Neural crest cell (in vitro differentiated cells): ENCODE measurements around the gene SLC18A2. TPM values are rescaled to one million over a fixed set of nuclear protein-coding genes. Genes with fewer than 3 reads are reported as not detected.

Source experiments
- DNase-seq: peaks from one replicate; pipeline ENCODE4 v3.0.0; 2021; ENCODE audit warnings: low read depth, mixed read lengths, low spot score
- H3K27ac Mint-ChIP-seq: one replicate; pipeline ENCODE4 v1.8.0; 2021; ENCODE audit warnings: mild to moderate bottlenecking, mixed read lengths; ENCODE audit not compliant: unreplicated experiment
- H3K27me3 Mint-ChIP-seq: 2 replicates; pipeline ENCODE4 v1.8.0; 2021; ENCODE audit warnings: low read depth, mild to moderate bottlenecking, mixed read lengths
- H3K36me3 Mint-ChIP-seq: 2 replicates; pipeline ENCODE4 v1.8.0; 2021; ENCODE audit warnings: low read depth, mild to moderate bottlenecking, mixed read lengths
- H3K4me1 Mint-ChIP-seq: 2 replicates; pipeline ENCODE4 v1.8.0; 2021; ENCODE audit warnings: mixed read lengths
- H3K4me3 Mint-ChIP-seq: one replicate; pipeline ENCODE4 v1.8.0; 2021; ENCODE audit warnings: mild to moderate bottlenecking, mixed read lengths
- H3K9me3 Mint-ChIP-seq: 2 replicates; pipeline ENCODE4 v1.8.0; 2021; ENCODE audit warnings: mixed read lengths
- total RNA-seq: library from RNA; stranded (reverse); gene quantifications from 2 replicates; pipeline ENCODE4 v1.2.1, GENCODE V29; 2021
- TF ChIP-seq, protein P1 (sequence below): fragments of 200-600 bp; sonication (generic); conservative IDR thresholded peaks from 2 replicates; pipeline ENCODE4 v1.5.0; 2021; ENCODE audit warnings: antibody characterized with exemption, mild to moderate bottlenecking

SLC18A2 gene
- total RNA-seq, 1 donor from 2014 or later, result 0.05 TPM

DNA sequence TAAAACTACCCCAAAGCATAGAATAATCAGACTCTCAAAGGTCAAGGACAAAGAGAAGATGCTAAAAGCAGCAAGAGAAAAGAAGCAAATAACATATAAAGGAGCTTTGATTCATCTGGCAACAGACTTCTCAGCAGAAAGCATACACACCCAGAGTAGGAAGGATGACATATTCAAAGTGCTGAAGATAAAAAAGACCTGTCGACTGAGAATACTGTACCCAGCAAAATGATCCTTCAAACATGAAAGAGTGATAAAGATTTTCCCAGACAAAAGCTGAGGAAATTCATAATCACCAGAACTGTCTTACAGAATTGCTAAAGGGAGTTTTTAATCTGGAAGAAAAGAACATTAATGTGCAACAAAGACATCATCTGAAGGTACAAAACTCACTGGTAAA, 28.7 kb upstream of the SLC18A2 start:
- H3K27me3 Mint-ChIP-seq, result peaks cover 80% of the 10 kb centered on the region
- no peak for DNase-seq
- no peaks in the 10 kb centered on the region for H3K36me3 Mint-ChIP-seq
- peaks cover 3% of the 10 kb centered on the region for H3K9me3 Mint-ChIP-seq
- H3K4me1 Mint-ChIP-seq, result no peaks in the 10 kb centered on the region
- no peak overlapping the region for H3K4me3 Mint-ChIP-seq
- H3K27ac Mint-ChIP-seq, result no peak overlapping the region
- TF ChIP-seq, protein P1, sequence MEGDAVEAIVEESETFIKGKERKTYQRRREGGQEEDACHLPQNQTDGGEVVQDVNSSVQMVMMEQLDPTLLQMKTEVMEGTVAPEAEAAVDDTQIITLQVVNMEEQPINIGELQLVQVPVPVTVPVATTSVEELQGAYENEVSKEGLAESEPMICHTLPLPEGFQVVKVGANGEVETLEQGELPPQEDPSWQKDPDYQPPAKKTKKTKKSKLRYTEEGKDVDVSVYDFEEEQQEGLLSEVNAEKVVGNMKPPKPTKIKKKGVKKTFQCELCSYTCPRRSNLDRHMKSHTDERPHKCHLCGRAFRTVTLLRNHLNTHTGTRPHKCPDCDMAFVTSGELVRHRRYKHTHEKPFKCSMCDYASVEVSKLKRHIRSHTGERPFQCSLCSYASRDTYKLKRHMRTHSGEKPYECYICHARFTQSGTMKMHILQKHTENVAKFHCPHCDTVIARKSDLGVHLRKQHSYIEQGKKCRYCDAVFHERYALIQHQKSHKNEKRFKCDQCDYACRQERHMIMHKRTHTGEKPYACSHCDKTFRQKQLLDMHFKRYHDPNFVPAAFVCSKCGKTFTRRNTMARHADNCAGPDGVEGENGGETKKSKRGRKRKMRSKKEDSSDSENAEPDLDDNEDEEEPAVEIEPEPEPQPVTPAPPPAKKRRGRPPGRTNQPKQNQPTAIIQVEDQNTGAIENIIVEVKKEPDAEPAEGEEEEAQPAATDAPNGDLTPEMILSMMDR, result no peak

DNA sequence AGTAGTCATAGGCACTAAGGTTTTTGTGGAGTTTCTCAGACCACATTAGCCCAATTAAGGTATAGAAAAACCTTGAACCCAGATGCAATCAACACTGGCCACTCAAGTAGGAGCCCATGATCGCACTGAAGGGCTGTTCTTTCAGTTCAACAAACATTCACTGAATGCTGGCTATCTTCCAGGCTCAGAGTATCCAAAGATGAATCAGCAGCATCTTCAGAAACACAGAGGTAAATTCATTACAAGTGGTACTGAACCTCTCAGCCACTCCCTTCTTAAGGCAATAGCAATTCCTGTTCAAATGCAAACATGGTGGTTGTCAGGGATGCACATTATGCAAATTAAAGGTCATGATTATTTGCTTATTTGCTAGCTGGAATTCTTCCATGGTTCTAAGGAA, 26.5 kb upstream of the SLC18A2 start:
- Mint-ChIP-seq H3K4me3 (no peak overlapping the region), H3K4me1 (no peaks in the 10 kb centered on the region), H3K27ac (no peak overlapping the region), H3K9me3 (peaks cover 3% of the 10 kb centered on the region), H3K36me3 (no peaks in the 10 kb centered on the region), H3K27me3 (peaks cover 84% of the 10 kb centered on the region)
- no peak for DNase-seq
- TF ChIP-seq, protein P1, result no peak

DNA sequence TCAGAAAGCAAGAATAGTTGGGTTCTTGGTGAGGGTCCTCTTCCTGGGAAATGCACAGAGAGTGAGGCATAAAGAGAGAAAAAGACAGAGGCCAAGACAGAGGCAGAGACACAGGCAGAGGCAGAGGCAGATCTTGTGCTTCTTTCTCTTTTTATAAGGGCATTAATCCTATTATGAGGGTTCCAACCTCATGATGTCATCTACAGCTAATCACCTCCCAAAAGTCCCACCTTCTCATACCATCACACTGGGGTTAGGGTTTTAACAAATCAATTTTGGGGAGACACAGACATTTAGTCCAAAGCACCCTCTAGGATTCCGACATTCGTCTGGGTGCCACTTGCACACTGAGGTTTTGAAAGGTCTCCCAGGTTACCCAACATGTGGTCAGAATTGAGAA, 25.8 kb upstream of the SLC18A2 start:
- Mint-ChIP-seq H3K27me3 (peaks cover 78% of the 10 kb centered on the region), H3K9me3 (peaks cover 3% of the 10 kb centered on the region), H3K36me3 (no peaks in the 10 kb centered on the region), H3K27ac (no peak overlapping the region), H3K4me3 (peak overlapping the region; percentile 10), H3K4me1 (no peaks in the 10 kb centered on the region)
- TF ChIP-seq, protein P1, result no peak
- DNase-seq, result no peak

DNA sequence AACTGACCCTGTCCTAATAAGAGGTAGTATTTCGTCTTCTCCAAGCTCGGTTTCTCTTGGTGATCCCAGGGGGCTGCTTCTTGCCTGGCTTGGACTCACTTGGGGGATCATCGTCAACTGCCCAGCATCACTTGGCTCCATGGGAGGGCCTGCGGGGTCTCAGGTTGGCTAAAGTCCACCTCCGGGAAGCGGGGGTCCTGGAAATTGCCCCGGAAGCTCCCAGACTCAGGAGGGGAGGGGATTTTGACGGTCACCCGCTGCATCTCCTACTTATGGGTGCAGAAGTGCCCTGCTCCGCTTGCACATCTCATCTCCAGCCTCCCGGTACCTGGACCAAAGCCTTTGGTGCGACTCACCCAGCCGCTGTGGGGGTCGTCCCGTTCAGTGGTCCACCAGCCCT, 24.9 kb upstream of the SLC18A2 start:
- H3K4me1 Mint-ChIP-seq, result peaks cover 6% of the 10 kb centered on the region
- peaks cover 3% of the 10 kb centered on the region for H3K9me3 Mint-ChIP-seq
- TF ChIP-seq, protein P1, result no peak
- H3K27ac Mint-ChIP-seq, result no peak overlapping the region
- peaks cover 76% of the 10 kb centered on the region for H3K27me3 Mint-ChIP-seq
- H3K36me3 Mint-ChIP-seq, result no peaks in the 10 kb centered on the region
- peak overlapping the region; percentile 47 for H3K4me3 Mint-ChIP-seq
- DNase-seq, result no peak

DNA sequence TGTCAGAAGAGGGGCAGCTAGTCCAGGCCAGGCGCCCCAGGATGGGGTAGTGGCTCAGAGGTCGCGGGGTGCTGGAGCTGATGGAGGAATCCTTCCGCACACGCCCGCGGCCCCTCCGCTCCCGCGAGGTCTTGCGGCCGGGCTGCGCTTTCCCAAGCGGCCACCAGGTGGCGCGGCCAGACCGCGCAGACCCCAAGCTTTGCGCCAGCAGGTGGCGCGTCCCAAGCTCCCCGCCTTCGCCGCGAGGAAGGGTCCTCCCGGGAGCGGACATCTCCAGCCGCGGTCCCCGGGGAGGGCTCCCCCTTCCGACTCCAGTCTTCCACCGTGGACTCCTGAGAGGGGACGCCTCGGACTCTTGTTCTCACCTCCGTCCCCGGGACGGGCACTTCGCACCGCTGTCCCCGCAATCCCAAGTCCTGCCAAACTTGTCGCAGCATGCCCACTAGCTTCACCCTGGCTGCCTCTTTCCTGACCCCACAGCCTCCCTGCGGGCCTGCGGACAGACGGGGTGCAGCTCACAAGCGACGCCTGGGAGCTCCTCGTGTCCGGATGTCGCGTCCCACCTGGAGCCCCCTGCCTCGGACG, 24.2 kb upstream of the SLC18A2 start:
- TF ChIP-seq, protein P1, result peak; percentile 100
- Mint-ChIP-seq H3K27ac (no peak overlapping the region), H3K9me3 (no peaks in the 10 kb centered on the region), H3K4me3 (peak overlapping the region; percentile 78), H3K4me1 (peaks cover 13% of the 10 kb centered on the region), H3K27me3 (peaks cover 70% of the 10 kb centered on the region), H3K36me3 (no peaks in the 10 kb centered on the region)
- peak; percentile 85 for DNase-seq
